Fibroblast of the conjunctiva (primary cell): Measurements from ENCODE around the gene EEF1AKMT4.

ENCODE experiments used
- DNase-seq: peaks from one replicate; pipeline ENCODE4 v3.0.0-alpha.2; 2010; ENCODE audit warnings: low read depth

Gene EEF1AKMT4

DNA sequence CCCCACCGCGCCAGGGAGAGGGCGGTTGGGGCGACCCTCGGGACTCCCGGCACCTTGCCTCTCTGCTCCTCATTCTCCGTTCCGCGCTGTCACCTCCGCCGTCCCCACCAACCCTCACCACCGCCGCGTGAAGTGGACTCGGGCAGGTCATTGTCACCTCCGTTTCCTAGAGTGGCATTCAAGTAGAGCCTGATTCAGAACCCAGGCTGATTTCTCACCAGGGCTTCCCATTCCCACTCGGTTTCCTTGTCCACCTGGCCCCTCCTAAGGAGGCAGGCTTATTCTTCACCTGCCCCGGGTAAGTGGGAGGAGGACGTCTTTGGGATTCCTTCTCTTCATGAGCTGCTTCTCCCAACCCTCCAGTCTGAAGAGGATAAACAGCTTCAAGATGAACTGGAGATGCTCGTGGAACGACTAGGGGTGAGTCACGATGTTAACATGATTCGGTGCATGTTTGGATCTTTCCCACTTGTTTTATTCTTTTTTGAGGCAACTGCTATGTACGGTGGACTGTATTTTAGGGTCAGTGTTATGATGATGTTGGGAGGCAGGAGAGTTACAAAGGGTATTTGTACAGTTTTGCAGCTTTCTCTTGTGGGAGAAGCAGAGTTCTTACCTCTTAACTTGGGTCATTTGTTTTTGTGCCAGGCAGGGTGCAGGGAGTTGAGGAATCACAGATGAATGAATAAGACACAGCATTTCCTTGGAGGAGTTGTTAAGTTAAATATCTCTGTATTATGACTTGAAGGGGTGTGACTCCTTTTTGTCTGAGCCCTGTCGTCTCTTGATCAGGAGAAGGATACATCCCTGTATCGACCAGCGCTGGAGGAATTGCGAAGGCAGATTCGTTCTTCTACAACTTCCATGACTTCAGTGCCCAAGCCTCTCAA lies 50.3 kb downstream of the EEF1AKMT4 start:
- DNase-seq = no peak

DNA sequence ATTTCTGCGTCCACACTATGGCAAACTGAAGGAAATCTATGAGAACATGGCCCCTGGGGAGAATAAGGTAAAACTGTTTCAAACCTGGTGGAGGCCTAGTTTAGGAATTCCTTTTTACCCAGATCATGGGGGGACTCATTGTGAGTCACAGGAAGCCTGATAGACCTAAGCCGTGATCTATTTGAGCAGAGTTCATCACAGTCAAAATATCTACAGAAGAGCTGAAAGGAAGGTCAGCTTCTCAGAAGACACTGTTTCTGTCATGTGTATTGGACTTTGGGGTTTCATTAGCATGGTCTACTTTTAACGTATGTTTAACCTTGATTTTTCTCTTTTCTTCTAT lies 50.9 kb downstream of the EEF1AKMT4 start:
- DNase-seq = no peak

GRCh38 chr3:184305577-184305976 lies 56.1 kb downstream of the EEF1AKMT4 start:
- DNase-seq = no peak

GRCh38 chr3:184306341-184306972 lies 57.0 kb downstream of the EEF1AKMT4 start:
- DNase-seq = no peak

DNA sequence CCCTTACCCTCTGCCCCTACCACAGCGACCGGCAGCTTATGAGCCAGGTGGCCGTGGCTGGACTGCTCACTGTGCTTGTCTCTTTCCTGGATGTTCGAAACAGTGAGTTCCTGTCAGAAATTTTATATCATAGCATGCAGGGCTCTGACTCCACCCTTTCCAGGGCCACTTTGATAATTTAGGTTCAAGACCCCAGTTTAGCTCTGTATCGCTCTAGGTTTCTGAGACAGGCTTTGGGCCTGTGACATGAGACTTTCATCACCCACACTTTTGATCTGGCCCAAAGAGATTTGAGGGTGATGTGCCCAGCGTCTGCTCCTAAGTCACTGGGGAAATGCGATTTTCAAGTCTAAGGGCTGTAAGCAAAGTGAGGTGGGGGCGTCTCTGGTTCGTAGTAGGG lies 58.4 kb downstream of the EEF1AKMT4 start:
- no peak for DNase-seq
